RCC 7860 (cell line): ENCODE measurements around the gene PPIP5K1.
"Not testable (repeated sequence)": the region's sequence is repeated elsewhere in the genome, so short reads cannot be mapped to it uniquely, and the experiment has no call there.

ENCODE experiments used
- DNase-seq: peaks from one replicate; pipeline ENCODE4 v3.0.0-alpha.2; 2015; ENCODE audit warnings: low spot score
- FAIRE-seq: peaks from 2 replicates; lab custom pipeline; 2012; peaks lifted over from hg19 to GRCh38; lab: Jason Lieb, UNC

Gene PPIP5K1

DNA sequence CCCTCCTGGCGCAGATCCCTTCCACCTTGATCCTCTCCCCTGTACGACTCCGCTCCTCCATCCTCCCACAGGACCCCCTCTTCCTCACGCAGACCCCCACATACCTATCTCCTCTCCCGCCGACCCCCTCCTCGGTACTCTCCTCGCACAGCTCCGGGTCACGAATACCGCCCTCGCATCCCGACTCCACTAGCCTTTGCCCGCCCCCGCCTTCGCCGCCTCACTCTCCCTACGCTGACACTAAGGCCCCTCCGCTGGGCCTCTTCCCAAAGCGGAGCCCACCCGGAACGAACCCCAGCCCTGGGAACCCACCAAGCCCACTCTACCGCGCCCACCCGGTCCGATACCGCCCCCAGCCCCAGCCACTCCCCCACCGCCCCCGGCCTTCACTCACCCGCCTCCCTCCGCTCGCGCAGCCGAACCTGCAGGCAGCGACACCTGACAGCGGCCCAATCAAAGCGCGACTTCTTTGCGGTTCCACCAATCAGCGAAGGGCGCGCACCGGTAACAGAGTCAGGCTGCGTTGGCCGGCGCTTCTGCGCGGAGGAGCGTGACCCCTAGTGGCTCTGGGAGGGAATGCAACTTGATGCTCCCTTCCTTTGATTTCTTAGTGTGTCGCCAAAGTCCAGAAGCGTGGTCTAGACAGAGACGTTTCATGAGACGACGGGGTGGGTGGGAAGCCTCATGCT, at the start of gene PPIP5K1:
Gene PPIP5K1, minus strand, starts transcription at position 431 of the 689 bp plus-strand sequence. CDS start 5,704 bp downstream, outside the sequence.
- FAIRE-seq, result peak; percentile 84
- DNase-seq, result not testable (repeated sequence)

DNA sequence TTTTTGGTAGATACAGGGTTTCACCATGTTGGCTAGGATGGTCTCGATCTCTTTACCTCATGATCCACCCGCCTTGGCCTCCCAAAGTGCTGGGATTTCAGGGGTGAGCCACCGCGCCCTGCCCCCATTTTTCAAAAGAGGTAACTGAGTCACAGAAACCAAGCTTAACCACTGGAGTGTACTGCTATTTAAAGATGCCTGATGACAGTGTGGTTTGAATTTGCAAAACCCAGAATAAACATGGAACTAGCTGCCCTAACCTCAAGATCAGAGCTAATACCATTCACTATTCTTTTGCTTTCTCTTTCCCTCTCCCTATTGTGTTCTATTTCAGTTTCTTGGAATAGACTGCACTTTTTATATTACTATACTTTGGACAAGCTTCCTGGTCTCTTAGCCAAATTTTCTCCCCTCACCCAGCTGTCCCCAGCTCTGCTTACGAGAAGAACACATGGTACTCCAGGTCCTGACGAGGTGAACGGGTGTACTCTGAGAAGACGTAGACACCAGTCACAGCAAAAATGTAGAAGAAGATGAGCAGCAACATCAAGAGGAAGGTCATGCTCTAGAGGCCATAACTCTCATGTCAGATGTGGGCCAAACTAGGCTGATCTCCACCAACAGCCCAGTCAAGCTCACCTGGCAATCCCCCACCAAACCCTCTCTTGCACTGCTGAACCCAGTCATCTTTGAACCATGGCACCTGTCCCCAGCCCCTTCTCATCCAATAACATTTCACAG, 48.6 kb upstream of the PPIP5K1 start:
- FAIRE-seq, DNase-seq: not testable (repeated sequence)

DNA sequence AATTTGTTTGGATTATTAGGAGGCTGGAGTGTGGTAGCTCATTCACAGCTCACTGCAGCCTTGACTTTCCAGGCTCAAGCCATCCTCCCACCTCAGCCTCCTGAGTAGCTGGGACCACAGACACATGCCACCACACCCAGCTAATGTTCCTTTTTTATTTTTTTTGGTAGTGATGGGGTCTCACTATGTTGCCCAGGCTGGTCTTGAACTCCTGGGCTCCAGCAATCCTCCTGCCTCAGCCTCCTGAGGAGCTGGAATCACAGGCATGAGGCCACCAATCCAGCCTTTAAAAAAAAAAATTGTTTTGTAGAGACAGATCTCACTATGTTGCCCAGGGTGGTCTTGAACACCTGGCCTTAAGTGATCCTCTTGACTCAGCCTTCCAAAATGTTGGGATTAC, 36.9 kb upstream of the PPIP5K1 start:
- FAIRE-seq, DNase-seq: not testable (repeated sequence)

DNA sequence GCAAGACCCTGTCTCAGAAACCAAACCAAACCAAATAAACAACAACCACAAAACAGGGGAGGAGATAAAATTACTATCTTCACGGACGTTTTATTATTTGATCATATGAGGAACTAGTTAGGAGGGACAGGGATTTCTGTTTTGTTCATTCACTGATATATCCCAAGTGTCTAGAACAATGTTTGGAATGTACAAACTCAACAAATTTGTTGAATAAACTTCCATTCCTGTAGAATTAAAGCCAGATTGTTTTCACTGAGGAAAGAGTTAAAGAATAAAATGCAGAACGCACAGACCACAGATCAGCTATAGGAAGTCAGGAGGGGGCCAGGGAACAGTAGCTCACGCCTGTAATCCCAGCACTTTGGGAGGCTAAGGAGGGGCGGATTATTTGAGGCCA, 35.1 kb upstream of the PPIP5K1 start:
- no peak for FAIRE-seq
- DNase-seq, result no peak

DNA sequence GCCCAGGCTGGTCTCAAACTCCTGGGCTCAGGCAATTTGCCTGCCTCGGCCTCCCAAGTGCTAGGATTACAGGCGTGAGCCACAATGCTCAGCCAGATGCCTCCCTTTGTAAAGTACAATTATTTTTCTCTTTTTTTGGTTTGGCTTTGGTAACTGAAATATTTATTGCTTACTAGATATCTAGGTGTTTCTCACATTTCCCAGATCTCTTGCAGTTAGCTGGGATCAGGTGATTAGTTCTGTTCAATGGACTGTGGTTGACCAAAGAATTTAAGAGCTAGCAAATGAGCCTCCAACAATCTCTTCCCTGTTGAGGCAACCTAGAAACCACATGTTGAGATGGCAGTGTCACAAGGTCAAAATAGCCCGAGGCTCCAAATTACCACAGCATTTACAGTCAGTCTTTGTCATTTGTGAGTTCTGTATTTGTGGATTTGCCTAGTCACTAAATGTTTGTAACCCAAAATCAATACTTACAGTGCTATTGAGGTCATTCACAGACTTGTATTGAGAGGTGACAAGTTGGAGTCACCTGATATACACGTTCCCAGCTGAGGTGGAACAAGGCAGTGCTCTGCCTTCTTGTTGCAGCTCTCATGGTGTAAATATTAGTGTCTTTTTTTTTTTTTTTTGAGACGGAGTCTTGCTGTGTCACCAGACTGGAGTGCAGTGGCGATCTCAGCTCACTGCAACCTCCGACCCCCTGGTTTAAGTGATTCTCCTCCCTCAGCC, 32.2 kb upstream of the PPIP5K1 start:
- not testable (repeated sequence) for DNase-seq
- peak; percentile 50 for FAIRE-seq

DNA sequence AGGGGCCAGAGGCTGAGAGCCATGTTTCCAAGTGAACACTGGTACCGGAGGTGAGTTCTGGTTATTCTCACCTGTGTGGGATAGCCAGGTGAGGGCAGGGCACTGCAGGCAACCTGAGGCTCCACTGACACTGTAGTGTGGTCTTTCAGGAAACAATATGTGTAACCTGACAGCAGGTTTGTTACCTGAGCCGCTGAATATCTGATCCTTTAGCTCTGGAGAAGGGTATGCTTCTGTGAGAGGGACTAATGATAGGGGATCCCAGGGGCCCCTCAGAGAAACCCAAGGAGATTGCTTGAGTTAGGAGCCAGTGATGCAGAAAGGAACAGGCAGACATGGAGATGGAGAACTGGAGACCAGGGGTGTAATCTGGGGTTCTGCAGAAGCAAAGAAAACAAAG, 28.7 kb upstream of the PPIP5K1 start, which contains the start of gene STRC:
Gene STRC, minus strand, starts transcription at position 101 of the 400 bp plus-strand sequence. Its CDS starts 78 bp downstream, at position 23.
- not testable (repeated sequence) for FAIRE-seq, DNase-seq

DNA sequence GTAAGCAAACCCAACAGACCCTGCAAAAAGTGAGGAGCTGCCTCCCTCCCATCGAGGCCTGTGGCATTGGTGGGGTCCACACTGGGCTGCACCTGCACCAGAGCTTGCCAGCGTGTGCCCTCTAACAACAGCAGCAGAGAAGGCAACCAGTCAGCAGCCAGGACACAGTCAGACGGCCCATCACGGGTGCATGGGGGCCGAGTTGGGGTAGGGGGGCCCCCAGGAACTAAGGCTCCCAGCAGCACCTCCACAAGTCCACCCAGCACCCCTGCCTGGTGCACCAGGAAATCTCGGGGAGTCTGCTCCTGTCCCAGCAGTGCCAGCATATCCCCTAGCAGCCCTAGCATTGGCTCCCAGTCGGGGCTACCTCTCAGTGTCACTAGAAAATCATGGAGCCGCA, 27.7 kb upstream of the PPIP5K1 start:
- FAIRE-seq, DNase-seq: not testable (repeated sequence)

DNA sequence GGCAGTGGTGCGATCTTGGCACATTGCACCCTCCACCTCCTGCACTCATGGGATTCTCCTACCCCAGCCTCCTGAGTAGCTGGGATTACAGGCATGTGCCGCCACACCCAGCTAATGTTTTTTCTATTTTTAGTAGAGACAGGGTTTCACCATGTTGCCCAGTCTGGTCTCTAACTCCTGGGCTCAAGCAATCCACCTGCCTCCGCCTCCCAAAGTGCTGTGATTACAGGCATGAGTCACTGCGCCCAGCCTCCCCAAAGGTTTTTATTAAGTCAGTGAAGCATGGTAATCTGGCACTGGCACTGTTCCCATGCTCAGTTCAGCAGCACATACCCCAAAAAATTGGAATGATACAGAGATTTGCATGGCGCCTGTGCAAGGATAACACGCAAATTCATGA, 12.2 kb upstream of the PPIP5K1 start:
- DNase-seq, result peak; percentile 30
- FAIRE-seq, result peak; percentile 39

DNA sequence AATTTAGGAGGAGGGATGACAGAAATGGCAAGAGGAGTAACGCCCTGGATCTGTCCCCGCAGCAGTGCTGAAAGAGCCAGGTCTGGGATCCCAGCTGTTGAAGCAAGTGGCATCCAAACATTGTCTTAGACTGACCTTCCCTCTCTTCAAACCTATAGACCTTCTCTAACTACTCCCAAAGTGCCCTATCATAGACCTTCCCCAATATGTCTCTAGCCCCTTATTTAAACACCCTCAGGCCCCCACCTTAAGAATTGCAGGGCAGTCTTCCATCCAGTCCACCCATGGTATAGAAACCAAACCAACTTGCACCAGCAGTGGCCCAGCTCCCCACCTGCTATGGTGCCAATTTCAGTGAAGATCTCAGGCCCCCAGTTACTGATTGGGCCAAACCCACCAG, 10.2 kb upstream of the PPIP5K1 start:
- DNase-seq, FAIRE-seq: not testable (repeated sequence)

DNA sequence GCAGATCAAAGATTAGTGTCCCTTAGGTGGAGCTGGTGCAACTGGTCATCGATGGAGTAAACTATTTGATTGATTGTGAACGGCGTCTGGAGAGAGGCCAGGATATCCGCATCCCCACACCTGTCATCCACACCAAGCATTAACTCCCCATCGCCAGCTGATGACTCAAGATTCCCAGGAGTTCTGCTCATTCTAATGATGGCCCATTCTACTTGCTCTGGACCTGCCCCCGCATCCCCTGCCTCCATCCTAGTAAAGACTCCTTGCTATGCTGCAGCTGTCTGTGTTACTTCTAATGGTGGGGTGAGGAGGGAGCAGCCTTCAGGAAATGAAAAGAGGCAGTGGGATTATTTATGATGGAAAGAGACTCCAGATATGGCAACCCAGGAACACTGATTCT, 9.1 kb upstream of the PPIP5K1 start:
- not testable (repeated sequence) for DNase-seq, FAIRE-seq

DNA sequence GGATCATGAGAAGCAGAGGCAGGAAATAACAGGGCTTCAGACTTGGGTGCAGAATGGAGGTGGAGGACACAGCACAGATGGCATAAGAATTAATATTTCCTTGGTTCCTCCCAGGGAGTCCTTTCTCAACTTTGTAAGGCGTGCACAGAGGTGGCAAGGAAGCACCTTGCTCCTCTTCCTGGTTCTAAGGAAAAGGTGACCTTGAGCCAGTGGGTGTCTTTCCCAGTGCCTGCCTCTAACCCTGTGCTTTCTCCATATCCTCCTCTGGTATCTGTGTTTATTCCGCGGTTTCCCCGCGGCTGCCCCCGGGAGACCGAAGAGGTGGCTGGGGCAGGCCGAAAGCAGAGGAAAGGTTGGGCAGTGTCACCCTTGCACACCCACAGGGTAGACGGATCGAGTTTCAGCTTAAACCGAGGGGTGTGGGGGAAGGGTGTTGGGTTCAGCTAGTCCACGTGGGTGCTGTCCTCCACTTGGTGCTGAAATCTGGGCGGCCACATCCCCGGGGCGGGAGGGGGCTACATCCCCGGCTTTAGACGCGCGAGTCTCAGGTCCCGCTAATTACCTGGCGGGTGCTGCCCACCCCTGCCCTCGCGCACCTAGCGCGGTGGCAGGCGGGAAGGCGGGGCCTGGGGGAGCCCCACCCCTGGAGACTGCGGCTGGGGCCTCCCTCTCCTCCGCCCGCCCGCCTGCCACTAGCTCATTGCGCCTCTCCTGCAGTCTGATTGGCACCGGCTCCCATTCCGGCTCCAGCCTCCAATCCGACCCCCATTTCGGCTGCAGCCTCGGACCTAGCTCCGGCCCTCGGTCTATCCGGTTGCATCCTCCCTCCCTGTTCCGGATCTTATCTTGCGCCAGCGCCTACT, 3.6 kb upstream of the PPIP5K1 start, which contains the start of gene CKMT1B:
Gene CKMT1B, plus strand, starts transcription at position 700 of the 863 bp plus-strand sequence. CDS start 192 bp downstream, outside the sequence.
- not testable (repeated sequence) for FAIRE-seq, DNase-seq

DNA sequence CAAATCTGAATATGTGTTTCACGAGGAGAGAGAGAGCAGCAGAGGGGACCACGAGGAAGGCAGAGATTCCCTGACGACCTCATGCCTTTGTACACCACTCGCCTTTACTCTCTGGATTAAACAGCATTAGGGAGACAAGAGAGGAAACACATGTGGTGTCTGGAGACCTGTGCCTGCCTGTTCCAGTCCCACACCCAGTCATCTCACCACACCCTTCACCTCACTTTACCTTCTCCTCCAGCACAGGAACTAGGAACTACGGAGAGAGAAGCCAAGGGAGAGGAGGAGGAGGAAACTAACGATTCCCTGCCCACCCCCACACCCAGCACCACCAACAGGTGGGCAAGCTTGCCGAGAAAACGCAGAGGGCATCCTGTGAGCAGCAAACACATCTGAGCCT, 2.8 kb upstream of the PPIP5K1 start:
- not testable (repeated sequence) for DNase-seq, FAIRE-seq

DNA sequence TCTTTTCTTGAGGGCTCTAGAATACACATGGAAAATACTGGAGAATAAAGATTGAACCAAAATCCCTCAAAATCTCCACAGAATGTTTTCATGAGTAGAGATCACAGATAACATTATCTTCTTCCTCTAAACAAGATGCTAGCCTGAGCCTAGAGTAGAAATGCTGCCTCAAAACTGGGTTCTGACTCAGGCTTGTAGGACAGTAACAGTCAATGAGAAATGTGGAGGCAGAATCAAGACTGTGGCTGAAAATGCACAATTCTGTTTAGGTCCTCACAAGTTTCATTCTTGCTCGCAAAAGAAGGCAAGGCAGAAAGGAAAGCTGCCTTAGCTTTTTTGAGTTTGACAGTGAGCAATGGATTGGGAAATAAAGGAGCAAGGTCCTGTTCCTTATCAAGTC, 15.4 kb downstream of the PPIP5K1 start:
- DNase-seq, FAIRE-seq: not testable (repeated sequence)

DNA sequence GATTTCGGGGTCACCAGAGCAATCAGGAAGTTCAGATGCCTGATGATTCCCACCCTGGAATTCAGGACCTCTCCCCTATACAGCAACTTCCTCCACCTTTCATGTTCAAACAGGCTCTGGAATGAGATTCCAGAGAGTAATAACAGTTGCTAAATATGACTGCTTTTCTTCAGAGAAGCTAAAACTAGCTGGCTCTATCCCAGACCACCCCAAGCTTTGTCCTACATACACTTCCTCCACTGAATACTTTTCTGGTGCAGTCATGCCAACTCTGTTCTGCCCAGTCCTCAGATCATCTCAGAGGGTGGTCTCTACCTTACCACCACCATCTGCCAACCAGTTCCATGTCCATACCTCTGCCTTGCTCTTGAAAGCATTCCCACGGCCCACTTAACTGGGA, 23.4 kb downstream of the PPIP5K1 start:
- FAIRE-seq, result not testable (repeated sequence)

DNA sequence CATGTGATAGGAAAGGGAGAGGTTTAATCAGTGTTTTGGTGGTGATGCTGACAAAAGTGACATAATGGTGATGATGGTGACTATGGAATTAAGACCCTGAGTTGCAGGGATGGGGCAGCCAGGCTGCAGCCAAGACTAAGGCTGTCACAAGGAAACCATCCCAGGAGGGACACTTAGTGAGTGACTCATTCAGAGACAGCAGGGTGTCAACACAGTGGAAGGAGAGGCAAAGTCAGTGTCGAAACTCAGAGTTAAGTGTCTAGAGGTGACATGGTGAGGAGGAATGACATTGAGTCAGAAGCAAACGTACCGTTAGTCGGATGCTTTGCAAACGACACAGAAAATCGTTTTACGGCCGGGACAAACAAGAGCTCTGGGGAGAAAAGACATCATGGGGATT, 26.2 kb downstream of the PPIP5K1 start:
- FAIRE-seq, DNase-seq: not testable (repeated sequence)

More for the DNA sequence above, 23.4 kb downstream of the PPIP5K1 start:
- DNase-seq, result not testable (repeated sequence)

DNA sequence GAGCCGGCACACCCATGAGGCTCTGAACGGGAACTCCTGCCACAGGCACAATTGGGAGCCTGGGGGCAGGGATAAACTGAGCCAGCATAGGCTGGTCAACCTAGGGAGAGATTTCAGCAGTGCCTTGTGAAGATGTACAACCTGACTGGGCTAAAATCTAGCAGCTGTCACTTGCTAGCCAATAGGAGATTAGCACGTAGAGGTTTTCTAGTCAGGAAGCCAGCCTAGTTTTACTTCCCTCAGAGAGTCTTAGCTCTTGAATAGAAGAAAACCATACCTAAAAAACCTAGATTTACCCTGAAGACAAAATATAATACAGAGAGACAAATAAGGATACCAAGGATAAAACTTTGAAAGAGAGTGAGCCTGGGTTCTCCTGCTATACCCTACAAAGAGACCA, 27.3 kb downstream of the PPIP5K1 start:
- FAIRE-seq, DNase-seq: not testable (repeated sequence)

DNA sequence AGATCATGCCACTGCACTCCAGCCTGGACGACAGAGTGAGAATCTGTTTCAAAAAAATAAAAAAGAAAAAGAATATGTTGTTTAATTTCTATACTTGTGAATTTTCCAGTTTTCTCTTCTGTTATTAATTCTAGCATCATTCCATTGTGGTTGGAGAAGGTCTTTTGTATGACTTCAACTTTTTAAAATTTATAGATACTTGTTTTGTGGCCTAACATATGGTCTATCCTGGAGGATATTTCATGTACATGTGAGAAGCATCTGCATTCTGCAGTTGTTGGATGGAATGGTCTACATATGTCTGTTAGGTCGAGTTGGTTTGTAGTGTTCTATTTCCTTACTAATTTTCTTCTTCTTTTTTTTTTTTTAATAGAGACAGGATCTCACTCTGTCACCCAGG, 37.0 kb downstream of the PPIP5K1 start:
- no peak for FAIRE-seq
- DNase-seq, result no peak

DNA sequence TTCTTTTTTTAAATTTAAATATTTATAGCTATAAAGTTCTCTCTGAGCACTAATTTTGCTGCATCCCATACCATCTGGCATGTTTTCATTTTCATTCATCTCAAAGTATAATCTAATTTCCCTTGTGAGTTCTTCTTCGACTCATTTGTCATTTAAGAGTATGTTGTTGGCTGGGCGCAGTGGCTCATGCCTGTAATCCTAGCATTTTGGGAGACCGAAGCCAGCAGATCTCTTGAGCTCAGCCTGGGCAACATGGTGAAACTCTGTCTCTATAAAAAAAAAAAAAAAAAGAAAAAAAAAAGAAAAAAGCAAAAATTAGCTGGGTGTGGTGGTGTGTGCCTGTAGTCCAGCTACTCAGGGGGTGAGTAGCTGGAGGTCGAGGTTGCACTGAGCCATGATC, 37.8 kb downstream of the PPIP5K1 start:
- DNase-seq, result no peak
- FAIRE-seq, result no peak

DNA sequence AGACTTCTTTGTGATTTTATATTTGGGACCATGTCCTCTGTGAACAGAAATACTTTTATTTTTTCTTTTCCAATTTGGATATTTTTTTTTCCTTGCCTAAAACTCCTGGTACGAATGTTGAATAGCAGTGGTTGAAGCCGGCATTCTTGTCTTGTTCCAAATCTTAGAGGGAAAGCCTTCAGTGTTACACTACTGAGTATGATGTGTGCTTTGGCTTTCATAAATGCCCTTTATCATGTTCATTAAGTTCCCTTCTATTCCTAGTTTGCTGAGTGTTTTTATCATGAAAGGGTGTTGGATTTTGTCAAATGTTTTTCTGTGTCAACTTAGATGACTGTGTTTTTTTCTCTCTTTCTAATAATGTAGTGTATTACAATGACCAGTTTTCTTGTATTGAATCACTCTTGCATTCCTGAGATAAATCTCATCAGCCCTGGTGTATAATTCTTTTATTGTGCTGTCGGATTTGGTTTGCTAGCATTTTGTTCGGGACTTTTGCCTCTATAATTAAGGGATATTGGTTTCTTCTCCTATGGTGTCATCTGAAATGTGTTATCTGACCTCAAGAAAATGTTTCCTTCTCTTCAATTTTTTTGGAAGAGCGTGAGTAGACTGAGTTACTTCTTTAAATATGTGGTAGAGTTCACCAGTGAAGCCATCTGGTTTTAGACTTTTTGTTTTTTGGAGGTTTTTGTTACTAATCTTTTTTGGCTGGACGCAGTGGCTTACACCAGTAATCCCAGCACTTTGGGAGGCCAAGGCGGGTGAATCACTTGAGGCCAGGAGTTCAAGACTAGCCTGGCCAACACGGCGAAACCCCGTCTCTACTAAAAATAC, 39.3 kb downstream of the PPIP5K1 start:
- DNase-seq, result no peak
- no peak for FAIRE-seq
